Esophagus squamous epithelium (tissue), 5 donors: Measurements from ENCODE around the gene MRPL53. TPM values are rescaled to one million over a fixed set of nuclear protein-coding genes. Genes with fewer than 3 reads are reported as not detected.

Experiments
- DNase-seq: peaks from one replicate; lab custom pipeline; 2025; lab: John Stamatoyannopoulos, UW
- H3K27ac ChIP-seq, 4 donors: fragments of 200-600 bp; sonication (generic); one replicate each; pipeline ENCODE4 v1.5.1; 2016 to 2019; ENCODE audit warnings: mild to moderate bottlenecking in 1 of 4
- H3K27me3 ChIP-seq, 4 donors: fragments of 200-600 bp; sonication (generic); 1 replicate in 3 of 4; 2 replicates in 1 of 4; pipeline versions ENCODE4 v1.5.1 to v1.6.0; 2017 to 2021; ENCODE audit warnings: antibody characterized with exemption in 1 of 4
- H3K36me3 ChIP-seq, 3 donors: fragments of 200-600 bp; sonication (generic); one replicate each; pipeline ENCODE4 v1.5.1; 2016 to 2019
- H3K4me1 ChIP-seq, 3 donors: fragments of 200-600 bp; sonication (generic); one replicate each; pipeline ENCODE4 v1.5.1; 2017 to 2019
- H3K4me3 ChIP-seq, 4 donors: fragments of 200-600 bp; sonication (generic); 1 replicate in 3 of 4; 2 replicates in 1 of 4; pipeline ENCODE4 v1.5.1; 2016 to 2019; ENCODE audit warnings: mild to moderate bottlenecking in 2 of 4, moderate library complexity in 1 of 4
- H3K9me3 ChIP-seq, 3 donors: fragments of 200-600 bp; sonication (generic); one replicate each; pipeline ENCODE4 v1.5.1; 2016 to 2019
- CTCF ChIP-seq, 6 experiments: fragments of 450-650 bp in 4 of 6; fragments of 200-600 bp in 2 of 6; sonication (generic) in 2 of 6; IDR thresholded peaks; one replicate each; pipeline ENCODE4 v1.5.1; 2016 to 2019; ENCODE audit warnings: antibody characterized with exemption in 6 of 6, mild to moderate bottlenecking in 4 of 6, moderate library complexity in 4 of 6
- POLR2A ChIP-seq, 4 donors: fragments of 450-650 bp; IDR thresholded peaks; one replicate each; pipeline ENCODE4 v1.6.1; 2017; ENCODE audit warnings: antibody characterized with exemption in 4 of 4, mild to moderate bottlenecking in 4 of 4, moderate library complexity in 3 of 4
- WGBS, 2 donors: methylation state at CpG; one replicate each; pipeline ENCODE4 v1.1.5; 2018; 5-methylcytosine and 5-hydroxymethylcytosine counted together
- intact Hi-C: fragments of 100-400 bp; cut with DNase I; formaldehyde crosslinking; loops from one replicate; pipeline ENCODE4 v1.15.0; 2022
- total RNA-seq, 4 donors: library from RNA; depleted of rRNA; stranded (reverse); fragments of >200 nt; gene quantifications; one replicate each; pipeline ENCODE4 v1.1.0, GENCODE V29; 2016
- donor health status: DM: yes; HTN: yes; CAD: no.

Gene MRPL53
- total RNA-seq, 4 donors from 2014 or later = 10.7 to 25.2 (median 22.1) TPM

- no peak for DNase-seq
- peaks cover 7 to 46% (median 8%) of the 10 kb centered on the region in 3 donors for H3K36me3 ChIP-seq
- H3K4me3 ChIP-seq = no peak overlapping the region
- intact Hi-C loops = no loop called here
- H3K4me1 ChIP-seq = peaks cover 8 to 31% (median 8%) of the 10 kb centered on the region in 3 donors
- H3K9me3 ChIP-seq = no peaks in the 10 kb centered on the region
- WGBS, 2 donors = 40 to 73% methylated on average over 1 to 3 of the region's 5 CpGs
- no peak overlapping the region for H3K27ac ChIP-seq
- peaks cover 0 to 4% (median 0%) of the 10 kb centered on the region in 4 donors for H3K27me3 ChIP-seq
- TF ChIP-seq CTCF (IDR thresholded peaks at IDR 0.05) (no peak), POLR2A (IDR thresholded peaks at IDR 0.05) (no peak)
These were observed 48.1 kb downstream of the MRPL53 start for GRCh38 chr2:74424139-74424992.

DNA sequence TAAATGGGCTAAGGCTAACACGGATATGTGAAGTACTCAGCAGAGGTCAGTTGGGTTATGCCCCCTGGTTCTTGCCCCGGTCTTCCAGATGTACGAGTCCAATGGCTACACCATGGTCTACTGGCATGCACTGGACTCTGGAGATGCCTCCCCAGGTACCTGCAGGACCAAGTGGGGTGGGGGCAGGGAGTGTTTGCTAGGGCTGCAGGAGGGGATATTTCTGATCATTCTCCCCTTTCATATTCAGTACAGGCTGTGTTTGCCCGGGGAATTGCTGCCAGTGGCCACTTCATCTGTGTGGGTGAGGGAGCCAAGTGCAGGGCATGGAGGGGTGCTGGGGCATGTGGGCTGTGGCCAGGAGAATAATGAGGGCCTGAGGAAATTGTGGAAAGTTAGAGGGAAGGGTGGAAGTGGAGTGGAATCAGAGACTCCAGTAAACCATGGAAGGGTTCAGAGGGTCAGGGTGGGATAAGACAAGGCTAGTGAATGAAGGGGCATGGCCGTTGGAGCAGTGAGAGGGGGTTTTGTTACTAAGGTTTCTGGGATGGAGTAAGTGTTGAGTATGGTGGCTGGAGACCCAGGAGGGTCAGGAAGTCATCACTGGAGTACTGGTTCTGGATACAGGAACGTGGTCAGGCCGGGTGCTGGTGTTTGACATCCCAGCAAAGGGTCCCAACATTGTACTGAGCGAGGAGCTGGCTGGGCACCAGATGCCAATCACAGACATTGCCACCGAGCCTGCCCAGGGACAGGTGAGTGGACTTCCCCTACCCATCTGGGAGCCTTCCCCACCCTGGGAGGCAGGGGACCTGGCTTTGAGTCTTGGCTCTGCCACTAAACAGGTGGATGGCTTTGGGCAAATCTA, 49.0 kb downstream of the MRPL53 start:
- H3K4me1 ChIP-seq = peaks cover 8 to 31% (median 8%) of the 10 kb centered on the region in 3 donors
- intact Hi-C loops = no loop called here
- DNase-seq = no peak
- WGBS, 2 donors = 71 to 83% methylated on average over 7 to 8 of the region's 9 CpGs
- no peak overlapping the region for H3K27ac ChIP-seq
- H3K27me3 ChIP-seq = peaks cover 0 to 4% (median 0%) of the 10 kb centered on the region in 4 donors
- H3K36me3 ChIP-seq = peaks cover 1 to 37% (median 1%) of the 10 kb centered on the region in 3 donors
- no peak for TF ChIP-seq POLR2A (IDR thresholded peaks at IDR 0.05)
- no peak for TF ChIP-seq CTCF (IDR thresholded peaks at IDR 0.05)
- no peak overlapping the region for H3K4me3 ChIP-seq
- no peaks in the 10 kb centered on the region for H3K9me3 ChIP-seq

Other genes starting within 250 kb of the MRPL53 start
- gene SLC4A5, start 129.3 kb downstream of the MRPL53 start, total RNA-seq = 1 to 10 TPM in 2 of 4 donors, under 1 TPM in 2; 0.62 to 2.3 (median 1.2) TPM
- gene DCTN1, start 92.4 kb downstream of the MRPL53 start, total RNA-seq = 10 to 100 TPM; 67.1 to 80.1 (median 75.0) TPM
- under 1 TPM; 0.22 to 0.76 (median 0.59) TPM for gene C2orf81, start 51.1 kb downstream of the MRPL53 start, total RNA-seq
- 1 to 10 TPM; 3.1 to 9.1 (median 6.0) TPM for gene WDR54, start 51.0 kb downstream of the MRPL53 start, total RNA-seq
- 10 to 100 TPM; 20.2 to 37.8 (median 27.9) TPM for gene RTKN, start 30.7 kb downstream of the MRPL53 start, total RNA-seq
- gene INO80B, start 17.6 kb downstream of the MRPL53 start, total RNA-seq = 10 to 100 TPM in 3 of 4 donors, 1 to 10 TPM in 1; 5.4 to 41.9 (median 20.3) TPM
- gene WBP1, start 14.2 kb downstream of the MRPL53 start, total RNA-seq = 10 to 100 TPM; 14.2 to 34.1 (median 25.3) TPM
- 10 to 100 TPM; 29.3 to 37.4 (median 33.9) TPM for gene MOGS, start 7.3 kb downstream of the MRPL53 start, total RNA-seq
- gene CCDC142, start 10.3 kb upstream of the MRPL53 start, total RNA-seq = 10 to 100 TPM in 2 of 4 donors, 1 to 10 TPM in 2; 6.5 to 24.6 (median 14.5) TPM
- gene TTC31, start 10.4 kb upstream of the MRPL53 start, total RNA-seq = 10 to 100 TPM; 11.2 to 27.7 (median 17.5) TPM
- gene LBX2, start 26.9 kb upstream of the MRPL53 start, total RNA-seq = under 1 TPM in 2 of 4 donors, not detected in 2; 0.38 to 0.57 TPM
- 10 to 100 TPM in 3 of 4 donors, 1 to 10 TPM in 1; 4.4 to 16.2 (median 14.7) TPM for gene PCGF1, start 35.0 kb upstream of the MRPL53 start, total RNA-seq
- gene TLX2, start 41.8 kb upstream of the MRPL53 start, total RNA-seq = not detected
- 10 to 100 TPM in 1 of 4 donors, 1 to 10 TPM in 3; 3.8 to 13.3 (median 5.7) TPM for gene DQX1, start 53.6 kb upstream of the MRPL53 start, total RNA-seq
- 100 to 1,000 TPM in 2 of 4 donors, 10 to 100 TPM in 2; 79.9 to 142 (median 105) TPM for gene AUP1, start 57.0 kb upstream of the MRPL53 start, total RNA-seq
- 10 to 100 TPM; 16.9 to 25.8 (median 22.0) TPM for gene HTRA2, start 57.3 kb upstream of the MRPL53 start, total RNA-seq
- 1 to 10 TPM in 2 of 4 donors, under 1 TPM in 1, not detected in 1; 0.48 to 4.3 (median 3.2) TPM for gene LOXL3, start 81.3 kb upstream of the MRPL53 start, total RNA-seq
- 1 to 10 TPM in 2 of 4 donors, under 1 TPM in 1, not detected in 1; 0.88 to 6.7 (median 3.0) TPM for gene DOK1, start 82.0 kb upstream of the MRPL53 start, total RNA-seq
- gene M1AP, start 175.7 kb upstream of the MRPL53 start, total RNA-seq = under 1 TPM in 1 of 4 donors, not detected in 3; 0.19 TPM
- 1 to 10 TPM in 3 of 4 donors, under 1 TPM in 1; 0.42 to 6.1 (median 1.7) TPM for gene SEMA4F, start 181.6 kb upstream of the MRPL53 start, total RNA-seq